ENCODE measurements around the gene SLC12A4.
"Not testable (repeated sequence)": the region's sequence is repeated elsewhere in the genome, so short reads cannot be mapped to it uniquely, and the experiment has no call there.

SLC12A4 gene

GRCh38 chr16:67987460-67988160 lies 19.2 kb upstream of the SLC12A4 start:
- no peak for DNase-seq

GRCh38 chr16:67986949-67987348 lies 18.5 kb upstream of the SLC12A4 start:
- DNase-seq, result no peak

- DNase-seq, result no peak
Observed at GRCh38 chr16:67982011-67982696, 13.7 kb upstream of the SLC12A4 start.

GRCh38 chr16:67979955-67980678 lies 11.7 kb upstream of the SLC12A4 start, which contains the start of gene DPEP3:
DPEP3 (minus strand) TSS chr16:67980499; CDS start chr16:67980380, 119 bp downstream.
- no peak for DNase-seq

GRCh38 chr16:67977469-67978227 lies 9.2 kb upstream of the SLC12A4 start:
- DNase-seq, result no peak

- DNase-seq, result no peak
Observed at GRCh38 chr16:67977005-67977404, 8.6 kb upstream of the SLC12A4 start.

GRCh38 chr16:67976205-67976604 lies 7.8 kb upstream of the SLC12A4 start:
- no peak for DNase-seq

GRCh38 chr16:67975321-67976105 lies 7.1 kb upstream of the SLC12A4 start:
- DNase-seq, result no peak

- not testable (repeated sequence) for DNase-seq
Observed at GRCh38 chr16:67972285-67972684, 3.8 kb upstream of the SLC12A4 start.

- DNase-seq, result no peak
Observed at GRCh38 chr16:67971111-67971510, 2.7 kb upstream of the SLC12A4 start.

- no peak for DNase-seq
Observed at GRCh38 chr16:67969254-67970039, 1.0 kb upstream of the SLC12A4 start.

GRCh38 chr16:67967958-67968399 lies 458 bp downstream of the SLC12A4 start:
- peak; percentile 64 for DNase-seq

GRCh38 chr16:67967183-67967957 lies 1.1 kb downstream of the SLC12A4 start:
- peak; percentile 43 for DNase-seq

- no peak for DNase-seq
Observed at GRCh38 chr16:67966549-67967182, 1.8 kb downstream of the SLC12A4 start.

- DNase-seq, result no peak
Observed at GRCh38 chr16:67965668-67966548, 2.5 kb downstream of the SLC12A4 start.

- no peak for DNase-seq
Observed at GRCh38 chr16:67964477-67965131, 3.8 kb downstream of the SLC12A4 start.

GRCh38 chr16:67963662-67964321 lies 4.6 kb downstream of the SLC12A4 start:
- no peak for DNase-seq

- no peak for DNase-seq
Observed at GRCh38 chr16:67963292-67963661, 5.2 kb downstream of the SLC12A4 start.
